H9 (cell line): ENCODE results near the gene CFAP141. TPM values are rescaled to one million over a fixed set of nuclear protein-coding genes. Genes with fewer than 3 reads are reported as not detected.

Experiments used
- DNase-seq: peaks from one replicate; pipeline ENCODE4 v3.0.0-alpha.2; 2017
- H2AFZ ChIP-seq: one replicate; pipeline ENCODE4 v1.6.1; 2013; ENCODE audit warnings: mild to moderate bottlenecking, low read length, control low read depth, moderate library complexity
- H2AK5ac ChIP-seq: 2 replicates; pipeline ENCODE4 v1.6.1; 2013; ENCODE audit warnings: low read length, control low read depth, mixed read lengths; ENCODE audit not compliant: insufficient read length
- H2BK120ac ChIP-seq: one replicate; pipeline ENCODE4 v1.6.1; 2013; ENCODE audit warnings: low read depth, mild to moderate bottlenecking, low read length, control low read depth, inconsistent platforms; ENCODE audit not compliant: poor library complexity, severe bottlenecking
- H2BK12ac ChIP-seq: 2 replicates; pipeline ENCODE4 v1.6.1; 2013; ENCODE audit warnings: low read length, control low read depth, mixed read lengths, low read depth; ENCODE audit not compliant: insufficient read length
- H2BK15ac ChIP-seq: 2 replicates; pipeline ENCODE4 v1.6.1; 2013; ENCODE audit warnings: low read depth, low read length, control low read depth
- H2BK20ac ChIP-seq: one replicate; pipeline ENCODE4 v1.6.1; 2013; ENCODE audit warnings: low read depth, mild to moderate bottlenecking, low read length, control low read depth, inconsistent platforms; ENCODE audit not compliant: poor library complexity, severe bottlenecking
- H2BK5ac ChIP-seq: 2 replicates; pipeline ENCODE4 v1.6.1; 2013; ENCODE audit warnings: low read length, control low read depth, mixed read lengths; ENCODE audit not compliant: insufficient read length
- H3K14ac ChIP-seq: 2 replicates; pipeline ENCODE4 v1.6.1; 2013; ENCODE audit warnings: low read length, control low read depth; ENCODE audit not compliant: insufficient read depth
- H3K18ac ChIP-seq: 2 replicates; pipeline ENCODE4 v1.6.1; 2013; ENCODE audit warnings: low read depth, mild to moderate bottlenecking, mixed read lengths, low read length, control low read depth; ENCODE audit not compliant: insufficient read length
- H3K23ac ChIP-seq: 2 replicates; pipeline ENCODE4 v1.6.1; 2013; ENCODE audit warnings: low read length, control low read depth, mixed read lengths, low read depth; ENCODE audit not compliant: insufficient read length
- H3K23me2 ChIP-seq: 2 replicates; pipeline ENCODE4 v1.6.1; 2013; ENCODE audit warnings: low read depth, mild to moderate bottlenecking, mixed read lengths, low read length, control low read depth; ENCODE audit not compliant: insufficient read length, poor library complexity, severe bottlenecking
- H3K27ac ChIP-seq: 2 replicates; pipeline ENCODE4 v1.5.1; 2013; ENCODE audit warnings: low read length, control low read depth, mixed read lengths, low read depth; ENCODE audit not compliant: insufficient read length
- H3K27me3 ChIP-seq: 2 replicates; pipeline ENCODE4 v1.6.1; 2013; ENCODE audit warnings: low read length, control low read depth, inconsistent platforms; ENCODE audit not compliant: insufficient read depth
- H3K4ac ChIP-seq: 2 replicates; pipeline ENCODE4 v1.6.1; 2013; ENCODE audit warnings: low read depth, mild to moderate bottlenecking, control low read depth, inconsistent platforms, low read length, moderate library complexity
- H3K4me1 ChIP-seq: 2 replicates; pipeline ENCODE4 v1.6.1; 2013; ENCODE audit warnings: low read length, control low read depth, inconsistent platforms; ENCODE audit not compliant: insufficient read depth
- H3K4me2 ChIP-seq: 2 replicates; pipeline ENCODE4 v1.6.1; 2013; ENCODE audit warnings: low read length, control low read depth, mixed read lengths; ENCODE audit not compliant: insufficient read length, insufficient read depth
- H3K56ac ChIP-seq: 2 replicates; pipeline ENCODE4 v1.6.1; 2013; ENCODE audit warnings: low read depth, mild to moderate bottlenecking, mixed read lengths, low read length, control low read depth; ENCODE audit not compliant: insufficient read length
- H3K79me1 ChIP-seq: 2 replicates; pipeline ENCODE4 v1.6.1; 2013; ENCODE audit warnings: low read depth, mild to moderate bottlenecking, moderate library complexity, low read length, control low read depth, inconsistent platforms; ENCODE audit not compliant: insufficient read depth, poor library complexity, severe bottlenecking
- H3K79me2 ChIP-seq: 2 replicates; pipeline ENCODE4 v1.6.1; 2013; ENCODE audit warnings: low read length, control low read depth, inconsistent platforms; ENCODE audit not compliant: insufficient read depth
- H3K9ac ChIP-seq: 2 replicates; pipeline ENCODE4 v1.6.1; 2013; ENCODE audit warnings: low read length, control low read depth, mixed read lengths; ENCODE audit not compliant: insufficient read length; ENCODE audit errors: extremely low read depth
- H3K9me3 ChIP-seq: one replicate; pipeline ENCODE4 v1.6.1; 2013; ENCODE audit warnings: low read depth, low read length, inconsistent platforms; ENCODE audit not compliant: control insufficient read depth
- H3T11ph ChIP-seq: one replicate; pipeline ENCODE4 v1.6.1; 2013; ENCODE audit warnings: mild to moderate bottlenecking, low read length, control low read depth, inconsistent platforms
- H4K20me1 ChIP-seq: one replicate; pipeline ENCODE4 v1.6.1; 2013; ENCODE audit not compliant: control insufficient read depth, insufficient read length, insufficient read depth
- H4K5ac ChIP-seq: 2 replicates; pipeline ENCODE4 v1.6.1; 2013; ENCODE audit warnings: low read depth, mild to moderate bottlenecking, mixed read lengths, low read length, control low read depth; ENCODE audit not compliant: insufficient read length
- H4K8ac ChIP-seq: replicated peaks from 2 replicates; pipeline ENCODE4 v1.6.1; 2013; ENCODE audit warnings: low read length, control low read depth, mixed read lengths, low read depth; ENCODE audit not compliant: insufficient read length
- H4K91ac ChIP-seq: 2 replicates; pipeline ENCODE4 v1.6.1; 2013; ENCODE audit warnings: low read depth, mild to moderate bottlenecking, moderate library complexity, mixed read lengths, low read length, control low read depth; ENCODE audit not compliant: insufficient read length
- H3K27ac Mint-ChIP-seq, 3 experiments: 2 replicates in 2 of 3; 3 replicates in 1 of 3; pipeline ENCODE4 v1.8.0; 2020 to 2021; ENCODE audit warnings: mixed read lengths in 3 of 3, mild to moderate bottlenecking in 1 of 3, moderate library complexity in 1 of 3
- H3K27me3 Mint-ChIP-seq: 2 replicates; pipeline ENCODE4 v1.8.0; 2021; ENCODE audit warnings: low read depth, mild to moderate bottlenecking, moderate library complexity, mixed read lengths
- H3K36me3 Mint-ChIP-seq, 3 experiments: 2 replicates in 2 of 3; 3 replicates in 1 of 3; pipeline ENCODE4 v1.8.0; 2020 to 2021; ENCODE audit warnings: low read depth in 3 of 3, mixed read lengths in 3 of 3; ENCODE audit not compliant: insufficient read depth in 1 of 3
- H3K4me1 Mint-ChIP-seq, 2 experiments: 2 replicates each; pipeline ENCODE4 v1.8.0; 2020; ENCODE audit warnings: mixed read lengths in 2 of 2
- H3K4me3 Mint-ChIP-seq, 2 experiments: 2 replicates in 1 of 2; 3 replicates in 1 of 2; pipeline ENCODE4 v1.8.0; 2020 to 2021; ENCODE audit warnings: mild to moderate bottlenecking in 2 of 2, mixed read lengths in 2 of 2, moderate library complexity in 1 of 2
- H3K9me3 Mint-ChIP-seq, 2 experiments: 2 replicates in 1 of 2; 3 replicates in 1 of 2; pipeline ENCODE4 v1.8.0; 2020; ENCODE audit warnings: mild to moderate bottlenecking in 2 of 2, mixed read lengths in 2 of 2, moderate library complexity in 1 of 2
- WGBS: extraction: QIAGEN DNeasy Blood & Tissue Kit; methylation state at CpG from one replicate; pipeline ENCODE4 v1.1.7; 2013; ENCODE audit warnings: missing lambda C conversion rate, low lambda C conversion rate, mixed read lengths; ENCODE audit not compliant: insufficient read length; ENCODE audit errors: extremely low coverage; 5-methylcytosine and 5-hydroxymethylcytosine counted together
- total RNA-seq: library from RNA; stranded (reverse); gene quantifications from 2 replicates; pipeline ENCODE4 v1.2.1, GENCODE V29; 2021
- TF ChIP-seq, protein P1 (sequence below): fragments of 200-600 bp; sonication (generic); conservative IDR thresholded peaks from 3 replicates; pipeline ENCODE4 v1.8.0; 2021; ENCODE audit warnings: antibody characterized with exemption, mild to moderate bottlenecking

CFAP141 gene
- total RNA-seq, 1 experiment from 2014 or later = not detected

GRCh38 chr1:154222918-154223317, 16.8 kb upstream of the CFAP141 start:
- no peak overlapping the region for H4K91ac ChIP-seq
- peaks cover 2% of the 10 kb centered on the region; the same call in 1 of the 2 replicates for H3K4me1 ChIP-seq
- WGBS = no CpG with 5 or more reads among the region's 1 CpG
- Mint-ChIP-seq H3K36me3 (peaks cover 50 to 76% (median 63%) of the 10 kb centered on the region in 3 experiments), H3K4me1 (peaks cover 37 to 42% of the 10 kb centered on the region in 2 experiments), H3K27me3 (no peaks in the 10 kb centered on the region), H3K27ac (peak overlapping the region in 1 of 3 experiments; percentile 76; a peak in 2 of 7 replicates), H3K4me3 (peak overlapping the region; percentile 71 to 96), H3K9me3 (peaks cover 0 to 5% of the 10 kb centered on the region in 2 experiments; a peak in 1 of 5 replicates)
- H2AFZ ChIP-seq = no peak overlapping the region
- H4K5ac ChIP-seq = no peak overlapping the region
- H2BK20ac ChIP-seq = no peak overlapping the region
- no peak overlapping the region for H3K14ac ChIP-seq
- no peak overlapping the region for H3K56ac ChIP-seq
- no peak overlapping the region for H2BK5ac ChIP-seq
- H3K27ac ChIP-seq = no peak overlapping the region
- no peak overlapping the region for H3T11ph ChIP-seq
- peaks cover 50% of the 10 kb centered on the region for H3K79me2 ChIP-seq
- H3K18ac ChIP-seq = no peak overlapping the region
- no peak overlapping the region for H2BK15ac ChIP-seq
- no peak overlapping the region for H3K23ac ChIP-seq
- H3K9ac ChIP-seq = peak overlapping the region; percentile 51
- H2BK120ac ChIP-seq = no peak overlapping the region
- no peak for DNase-seq
- H3K9me3 ChIP-seq = no peaks in the 10 kb centered on the region
- H2AK5ac ChIP-seq = no peak overlapping the region
- peaks cover 10% of the 10 kb centered on the region for H3K79me1 ChIP-seq
- no peak overlapping the region for H3K4me2 ChIP-seq
- H2BK12ac ChIP-seq = no peak overlapping the region
- no peak overlapping the region for H3K4ac ChIP-seq
- no peaks in the 10 kb centered on the region for H3K27me3 ChIP-seq
- H3K23me2 ChIP-seq = peaks cover 14% of the 10 kb centered on the region
- H4K8ac ChIP-seq = no peak overlapping the region
- no peaks in the 10 kb centered on the region for H4K20me1 ChIP-seq
- TF ChIP-seq, protein P1, sequence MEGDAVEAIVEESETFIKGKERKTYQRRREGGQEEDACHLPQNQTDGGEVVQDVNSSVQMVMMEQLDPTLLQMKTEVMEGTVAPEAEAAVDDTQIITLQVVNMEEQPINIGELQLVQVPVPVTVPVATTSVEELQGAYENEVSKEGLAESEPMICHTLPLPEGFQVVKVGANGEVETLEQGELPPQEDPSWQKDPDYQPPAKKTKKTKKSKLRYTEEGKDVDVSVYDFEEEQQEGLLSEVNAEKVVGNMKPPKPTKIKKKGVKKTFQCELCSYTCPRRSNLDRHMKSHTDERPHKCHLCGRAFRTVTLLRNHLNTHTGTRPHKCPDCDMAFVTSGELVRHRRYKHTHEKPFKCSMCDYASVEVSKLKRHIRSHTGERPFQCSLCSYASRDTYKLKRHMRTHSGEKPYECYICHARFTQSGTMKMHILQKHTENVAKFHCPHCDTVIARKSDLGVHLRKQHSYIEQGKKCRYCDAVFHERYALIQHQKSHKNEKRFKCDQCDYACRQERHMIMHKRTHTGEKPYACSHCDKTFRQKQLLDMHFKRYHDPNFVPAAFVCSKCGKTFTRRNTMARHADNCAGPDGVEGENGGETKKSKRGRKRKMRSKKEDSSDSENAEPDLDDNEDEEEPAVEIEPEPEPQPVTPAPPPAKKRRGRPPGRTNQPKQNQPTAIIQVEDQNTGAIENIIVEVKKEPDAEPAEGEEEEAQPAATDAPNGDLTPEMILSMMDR = no peak
